ENCODE data around the gene MTHFSD. TPM values are rescaled to one million over a fixed set of nuclear protein-coding genes. Genes with fewer than 3 reads are reported as not detected.

Gene MTHFSD
- polyA plus RNA-seq, 1 donor from 2014 or later: 25.0 TPM

DNA sequence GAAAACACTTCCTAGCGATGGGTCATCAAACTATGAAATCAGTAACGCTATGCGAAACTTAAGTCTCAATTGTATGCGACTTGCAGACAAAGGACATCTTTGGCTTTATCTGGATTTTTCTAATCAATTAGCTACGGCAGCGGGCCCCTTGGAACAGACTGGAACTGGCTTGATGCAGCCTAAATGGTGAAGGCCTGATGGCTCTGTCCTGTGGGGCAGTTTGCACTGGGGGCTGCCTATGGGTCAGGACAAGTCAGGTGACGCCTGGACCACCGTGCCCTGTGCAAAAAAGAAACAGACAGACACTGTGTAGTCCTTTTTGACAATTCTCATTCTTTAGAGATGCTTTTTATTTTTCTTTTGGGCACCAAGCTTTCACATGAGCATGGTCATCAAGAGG lies 22.0 kb downstream of the MTHFSD start:
- Histone ChIP-seq H3K27me3 (ENCODE audit: insufficient read depth, low read depth, low read length) (no peaks in the 10 kb centered on the region), H3K9ac (ENCODE audit: low read length) (no peak overlapping the region), H3K79me2 (replicated peaks; ENCODE audit: insufficient read depth, low read length) (no peaks in the 10 kb centered on the region), H3K4me2 (ENCODE audit: low read length) (no peak overlapping the region), H3F3A (ENCODE audit: insufficient read depth, low read length, poor library complexity, severe bottlenecking) (no peaks in the 10 kb centered on the region), H3K27ac (ENCODE audit: low read length) (no peak overlapping the region), H3K9me3 (ENCODE audit: low read length) (no peaks in the 10 kb centered on the region), H3K9me2 (ENCODE audit: insufficient read depth, low read length) (no peaks in the 10 kb centered on the region), H4K20me1 (ENCODE audit: insufficient read depth) (no peaks in the 10 kb centered on the region), H3K4me3 (ENCODE audit: low read length) (no peak overlapping the region), H2AFZ (ENCODE audit: low read depth, low read length) (no peak overlapping the region), H3K36me3 (ENCODE audit: insufficient read depth, low read length) (no peaks in the 10 kb centered on the region)
- TF ChIP-seq EP300 (conservative IDR thresholded peaks at IDR 0.05; ENCODE audit: poor library complexity, severe bottlenecking): no peak
- no peak for TF ChIP-seq EZH2 (IDR thresholded peaks at IDR 0.05; ENCODE audit: borderline replicate concordance, insufficient read depth, low read length, poor library complexity, severe bottlenecking)
- TF ChIP-seq, protein P1, sequence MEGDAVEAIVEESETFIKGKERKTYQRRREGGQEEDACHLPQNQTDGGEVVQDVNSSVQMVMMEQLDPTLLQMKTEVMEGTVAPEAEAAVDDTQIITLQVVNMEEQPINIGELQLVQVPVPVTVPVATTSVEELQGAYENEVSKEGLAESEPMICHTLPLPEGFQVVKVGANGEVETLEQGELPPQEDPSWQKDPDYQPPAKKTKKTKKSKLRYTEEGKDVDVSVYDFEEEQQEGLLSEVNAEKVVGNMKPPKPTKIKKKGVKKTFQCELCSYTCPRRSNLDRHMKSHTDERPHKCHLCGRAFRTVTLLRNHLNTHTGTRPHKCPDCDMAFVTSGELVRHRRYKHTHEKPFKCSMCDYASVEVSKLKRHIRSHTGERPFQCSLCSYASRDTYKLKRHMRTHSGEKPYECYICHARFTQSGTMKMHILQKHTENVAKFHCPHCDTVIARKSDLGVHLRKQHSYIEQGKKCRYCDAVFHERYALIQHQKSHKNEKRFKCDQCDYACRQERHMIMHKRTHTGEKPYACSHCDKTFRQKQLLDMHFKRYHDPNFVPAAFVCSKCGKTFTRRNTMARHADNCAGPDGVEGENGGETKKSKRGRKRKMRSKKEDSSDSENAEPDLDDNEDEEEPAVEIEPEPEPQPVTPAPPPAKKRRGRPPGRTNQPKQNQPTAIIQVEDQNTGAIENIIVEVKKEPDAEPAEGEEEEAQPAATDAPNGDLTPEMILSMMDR (IDR thresholded peaks at IDR 0.05; ENCODE audit: poor library complexity, severe bottlenecking): no peak
- no peak for TF ChIP-seq POLR2AphosphoS5 (IDR thresholded peaks at IDR 0.05)
- TF ChIP-seq MXI1 (conservative IDR thresholded peaks at IDR 0.05; ENCODE audit: poor library complexity, severe bottlenecking): no peak
- TF ChIP-seq REST (IDR thresholded peaks at IDR 0.05; ENCODE audit: borderline replicate concordance): no peak
- no peak for TF ChIP-seq RAD21 (conservative IDR thresholded peaks at IDR 0.05)
- no peak for TF ChIP-seq SMC3 (conservative IDR thresholded peaks at IDR 0.05; ENCODE audit: poor library complexity)
- no peak for TF ChIP-seq TAF1 (IDR thresholded peaks at IDR 0.05; ENCODE audit: low read depth)

- no peak overlapping the region for H3K4me3 ChIP-seq (ENCODE audit: low read length)
- no peaks in the 10 kb centered on the region for H3F3A ChIP-seq (ENCODE audit: insufficient read depth, low read length, poor library complexity, severe bottlenecking)
- no peak overlapping the region for H2AFZ ChIP-seq (ENCODE audit: low read depth, low read length)
- no peaks in the 10 kb centered on the region for H3K79me2 ChIP-seq (replicated peaks; ENCODE audit: insufficient read depth, low read length)
- no peaks in the 10 kb centered on the region for H3K9me2 ChIP-seq (ENCODE audit: insufficient read depth, low read length)
- no peak overlapping the region for H3K27ac ChIP-seq (ENCODE audit: low read length)
- H3K27me3 ChIP-seq (ENCODE audit: insufficient read depth, low read depth, low read length): no peaks in the 10 kb centered on the region
- no peaks in the 10 kb centered on the region for H3K36me3 ChIP-seq (ENCODE audit: insufficient read depth, low read length)
- TF ChIP-seq REST (IDR thresholded peaks at IDR 0.05; ENCODE audit: borderline replicate concordance) (no peak), RAD21 (conservative IDR thresholded peaks at IDR 0.05) (no peak), SMC3 (conservative IDR thresholded peaks at IDR 0.05; ENCODE audit: poor library complexity) (no peak), MXI1 (conservative IDR thresholded peaks at IDR 0.05; ENCODE audit: poor library complexity, severe bottlenecking) (no peak), TAF1 (IDR thresholded peaks at IDR 0.05; ENCODE audit: low read depth) (no peak), EZH2 (IDR thresholded peaks at IDR 0.05; ENCODE audit: borderline replicate concordance, insufficient read depth, low read length, poor library complexity, severe bottlenecking) (no peak), EP300 (conservative IDR thresholded peaks at IDR 0.05; ENCODE audit: poor library complexity, severe bottlenecking) (no peak), POLR2AphosphoS5 (IDR thresholded peaks at IDR 0.05) (no peak)
- TF ChIP-seq, protein P1 (IDR thresholded peaks at IDR 0.05; ENCODE audit: poor library complexity, severe bottlenecking): no peak
- no peaks in the 10 kb centered on the region for H3K9me3 ChIP-seq (ENCODE audit: low read length)
- H3K9ac ChIP-seq (ENCODE audit: low read length): no peak overlapping the region
- no peaks in the 10 kb centered on the region for H4K20me1 ChIP-seq (ENCODE audit: insufficient read depth)
- H3K4me2 ChIP-seq (ENCODE audit: low read length): no peak overlapping the region
Measured at GRCh38 chr16:86532526-86532815, 22.6 kb downstream of the MTHFSD start.
